Parathyroid adenoma (tissue), 2 donors: Measurements from ENCODE around the gene ZNF385C.

Experiments used
- H2AFZ ChIP-seq: fragments of 300-600 bp; sonication (generic); one replicate; pipeline ENCODE4 v1.7.0; 2017; ENCODE audit warnings: antibody characterized with exemption, mild to moderate bottlenecking
- H3K27ac ChIP-seq: fragments of 300-600 bp; sonication (generic); one replicate; pipeline ENCODE4 v1.7.0; 2017
- H3K27me3 ChIP-seq: fragments of 300-600 bp; sonication (generic); one replicate; pipeline ENCODE4 v1.7.0; 2017; ENCODE audit warnings: low read length; ENCODE audit not compliant: control insufficient read depth, insufficient read depth
- H3K36me3 ChIP-seq: fragments of 300-600 bp; sonication (generic); one replicate; pipeline ENCODE4 v1.7.0; 2017; ENCODE audit warnings: low read length; ENCODE audit not compliant: control insufficient read depth, insufficient read depth
- H3K4me1 ChIP-seq: fragments of 300-600 bp; sonication (generic); one replicate; pipeline ENCODE4 v1.7.0; 2017; ENCODE audit warnings: control low read depth
- H3K4me2 ChIP-seq: fragments of 300-600 bp; sonication (generic); one replicate; pipeline ENCODE4 v1.7.0; 2017; ENCODE audit warnings: low read length
- H3K4me3 ChIP-seq: fragments of 300-600 bp; sonication (generic); one replicate; pipeline ENCODE4 v1.7.0; 2017; ENCODE audit warnings: low read depth, low read length
- H3K79me2 ChIP-seq: fragments of 300-600 bp; sonication (generic); one replicate; pipeline ENCODE4 v1.7.0; 2017; ENCODE audit warnings: control low read depth
- H3K9ac ChIP-seq: fragments of 300-600 bp; sonication (generic); one replicate; pipeline ENCODE4 v1.7.0; 2017; ENCODE audit warnings: mild to moderate bottlenecking
- H3K9me3 ChIP-seq: fragments of 300-600 bp; sonication (generic); one replicate; pipeline ENCODE4 v1.7.0; 2017; ENCODE audit warnings: low read length; ENCODE audit not compliant: control insufficient read depth
- TF ChIP-seq, protein P1 (sequence below): fragments of 300-600 bp; sonication (generic); IDR thresholded peaks from one replicate; pipeline ENCODE4 v1.7.0; 2017; ENCODE audit warnings: antibody characterized with exemption, mild to moderate bottlenecking
- donor health status: primary hyperparathyroidism.

ZNF385C gene

DNA sequence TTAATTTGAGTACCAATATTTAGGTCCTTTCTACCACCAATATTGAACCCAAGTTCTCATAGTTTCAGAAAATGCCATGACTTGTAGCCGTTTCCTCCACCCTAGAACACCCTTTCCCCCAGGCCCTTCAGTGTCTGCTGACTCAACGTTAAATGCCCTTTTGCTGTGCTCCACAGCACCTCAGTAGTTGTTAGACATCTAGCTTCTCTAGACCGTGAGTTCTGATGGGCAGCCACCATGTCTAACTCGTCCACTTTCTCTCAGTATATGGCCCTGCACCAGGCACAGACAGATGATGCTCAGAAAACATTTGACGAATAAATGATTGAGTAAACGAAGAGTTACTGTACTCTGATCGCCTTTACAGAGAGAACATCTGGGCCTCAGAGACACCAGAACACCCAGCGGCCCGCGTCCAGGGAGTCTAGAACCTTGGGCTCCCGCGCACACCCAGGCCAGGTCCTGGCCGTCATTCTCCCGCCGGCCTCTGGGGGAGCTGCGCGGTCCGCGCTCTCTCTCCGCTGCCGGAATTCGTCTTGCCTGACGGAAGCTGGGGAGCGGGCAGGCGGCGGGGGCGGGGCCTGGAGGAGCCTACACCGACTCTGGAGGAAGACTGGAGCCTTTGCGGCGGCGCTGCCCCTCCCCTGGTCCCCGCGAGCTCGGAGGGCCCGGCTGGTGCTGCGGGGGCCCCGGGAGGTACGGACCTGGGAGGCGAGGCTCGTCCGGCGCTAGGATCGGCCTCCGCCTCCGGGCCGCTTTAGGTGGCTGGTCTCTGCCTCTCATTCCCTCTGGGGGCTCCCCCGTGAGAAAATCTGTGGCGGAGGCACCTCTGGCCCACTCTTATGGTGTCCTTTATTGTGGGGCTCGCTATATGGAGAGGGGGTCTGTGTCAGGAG, 78.5 kb downstream of the ZNF385C start, which contains the start of gene NKIRAS2:
NKIRAS2 (plus strand) TSS at position 582 of the 896 bp plus-strand sequence. CDS start 1,488 bp downstream, outside the sequence.
- Histone ChIP-seq H3K27ac (peak within 1 kb of the TSS; percentile 73), H3K79me2 (peaks cover 34% of the 10 kb centered on the region), H3K4me3 (peak within 1 kb of the TSS; percentile 76), H3K4me1 (peaks cover 15% of the 10 kb centered on the region), H2AFZ (peak within 1 kb of the TSS; percentile 72), H3K27me3 (no peaks in the 10 kb centered on the region), H3K4me2 (peak within 1 kb of the TSS; percentile 77), H3K9me3 (no peaks in the 10 kb centered on the region), H3K36me3 (no peaks in the 10 kb centered on the region), H3K9ac (peak within 1 kb of the TSS; percentile 82)
- TF ChIP-seq, protein P1, sequence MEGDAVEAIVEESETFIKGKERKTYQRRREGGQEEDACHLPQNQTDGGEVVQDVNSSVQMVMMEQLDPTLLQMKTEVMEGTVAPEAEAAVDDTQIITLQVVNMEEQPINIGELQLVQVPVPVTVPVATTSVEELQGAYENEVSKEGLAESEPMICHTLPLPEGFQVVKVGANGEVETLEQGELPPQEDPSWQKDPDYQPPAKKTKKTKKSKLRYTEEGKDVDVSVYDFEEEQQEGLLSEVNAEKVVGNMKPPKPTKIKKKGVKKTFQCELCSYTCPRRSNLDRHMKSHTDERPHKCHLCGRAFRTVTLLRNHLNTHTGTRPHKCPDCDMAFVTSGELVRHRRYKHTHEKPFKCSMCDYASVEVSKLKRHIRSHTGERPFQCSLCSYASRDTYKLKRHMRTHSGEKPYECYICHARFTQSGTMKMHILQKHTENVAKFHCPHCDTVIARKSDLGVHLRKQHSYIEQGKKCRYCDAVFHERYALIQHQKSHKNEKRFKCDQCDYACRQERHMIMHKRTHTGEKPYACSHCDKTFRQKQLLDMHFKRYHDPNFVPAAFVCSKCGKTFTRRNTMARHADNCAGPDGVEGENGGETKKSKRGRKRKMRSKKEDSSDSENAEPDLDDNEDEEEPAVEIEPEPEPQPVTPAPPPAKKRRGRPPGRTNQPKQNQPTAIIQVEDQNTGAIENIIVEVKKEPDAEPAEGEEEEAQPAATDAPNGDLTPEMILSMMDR: peak; percentile 98

DNA sequence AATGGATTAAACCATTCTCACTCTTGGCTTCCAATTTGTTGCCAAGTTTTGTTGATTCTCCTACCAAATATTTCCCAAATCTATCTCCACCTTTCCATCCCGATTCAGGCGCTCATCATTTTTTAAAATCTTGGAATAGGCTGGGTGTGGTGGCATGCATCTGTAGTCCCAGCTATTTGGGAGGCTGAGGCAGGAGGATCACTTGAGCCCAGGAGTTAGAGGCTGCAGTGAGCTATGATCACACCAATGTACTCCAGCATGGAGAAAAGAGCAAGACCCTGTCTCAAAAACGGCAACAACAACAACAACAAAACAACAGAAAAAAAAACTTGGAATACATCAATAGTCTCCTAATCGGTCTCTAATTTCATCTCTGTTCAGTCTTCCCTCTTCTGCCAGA, 79.3 kb downstream of the ZNF385C start:
- Histone ChIP-seq H3K27ac (no peak overlapping the region), H3K4me3 (no peak overlapping the region), H3K27me3 (no peaks in the 10 kb centered on the region), H3K4me2 (no peak overlapping the region), H3K36me3 (no peaks in the 10 kb centered on the region), H3K9ac (no peak overlapping the region), H3K4me1 (peaks cover 15% of the 10 kb centered on the region), H3K9me3 (no peaks in the 10 kb centered on the region), H3K79me2 (peaks cover 40% of the 10 kb centered on the region), H2AFZ (no peak overlapping the region)
- TF ChIP-seq, protein P1: no peak

DNA sequence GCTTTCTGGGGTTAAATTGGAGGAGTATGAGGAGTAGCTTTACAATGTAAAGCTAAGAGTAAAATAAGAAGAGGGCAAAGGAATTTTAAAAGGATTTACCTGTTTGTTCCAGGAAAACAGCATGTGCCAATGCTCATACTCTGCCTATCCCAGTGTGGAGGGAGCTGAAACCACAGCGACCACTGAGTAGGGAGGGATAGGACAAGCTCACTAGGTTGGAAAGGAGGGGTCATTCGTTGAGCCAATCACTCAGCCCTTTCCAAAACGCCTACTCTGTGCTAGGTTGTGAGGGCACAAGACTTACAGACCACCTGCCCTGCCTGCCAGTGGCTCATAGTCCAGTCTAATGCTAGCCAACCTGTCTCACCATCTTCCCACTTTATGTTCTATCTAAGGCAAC, 79.9 kb downstream of the ZNF385C start:
- Histone ChIP-seq H3K9ac (no peak overlapping the region), H2AFZ (peak overlapping the region; percentile 79), H3K36me3 (no peaks in the 10 kb centered on the region), H3K27ac (peak overlapping the region; percentile 81), H3K27me3 (no peaks in the 10 kb centered on the region), H3K9me3 (no peaks in the 10 kb centered on the region), H3K4me2 (peak overlapping the region; percentile 82), H3K4me3 (peak overlapping the region; percentile 98), H3K79me2 (peaks cover 47% of the 10 kb centered on the region), H3K4me1 (peaks cover 15% of the 10 kb centered on the region)
- TF ChIP-seq, protein P1: no peak

DNA sequence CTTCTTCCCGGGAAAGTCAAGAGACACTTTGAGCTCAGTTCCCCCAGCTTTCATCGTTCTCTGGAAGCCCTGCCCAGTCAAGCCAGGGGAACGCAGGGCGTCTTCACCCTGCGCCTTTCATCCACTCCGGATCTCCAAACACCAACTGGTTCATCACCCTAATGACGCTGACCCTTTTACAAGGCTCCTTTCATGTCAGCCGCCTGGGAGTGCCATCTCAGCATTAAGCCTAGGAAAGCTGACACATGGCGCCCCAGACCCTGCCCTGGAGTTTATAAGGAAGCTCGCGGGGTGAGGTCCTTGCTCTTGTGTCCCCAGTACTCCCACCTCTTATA, 80.4 kb downstream of the ZNF385C start:
- H2AFZ ChIP-seq: peak overlapping the region; percentile 79
- H3K9ac ChIP-seq: peak overlapping the region; percentile 13
- H3K79me2 ChIP-seq: peaks cover 52% of the 10 kb centered on the region
- H3K4me2 ChIP-seq: peak overlapping the region; percentile 82
- no peaks in the 10 kb centered on the region for H3K9me3 ChIP-seq
- H3K4me1 ChIP-seq: peaks cover 15% of the 10 kb centered on the region
- TF ChIP-seq, protein P1: no peak
- peak overlapping the region; percentile 81 for H3K27ac ChIP-seq
- H3K36me3 ChIP-seq: no peaks in the 10 kb centered on the region
- H3K27me3 ChIP-seq: no peaks in the 10 kb centered on the region
- H3K4me3 ChIP-seq: peak overlapping the region; percentile 98
